NCI-H2029 treated with DMSO at 0.1 percent for 48 hours (cell line): ENCODE results near the gene SLC1A2.

Experiments
- DNase-seq: peaks from one replicate; lab custom pipeline; 2025; lab: John Stamatoyannopoulos, UW

SLC1A2 gene

GRCh38 chr11:35348898-35349687 is 70.3 kb downstream of the SLC1A2 start:
- DNase-seq = no peak

- no peak for DNase-seq
Measured at GRCh38 chr11:35347921-35348331, 71.4 kb downstream of the SLC1A2 start.

- DNase-seq = no peak
Measured at GRCh38 chr11:35347173-35347878, 72.0 kb downstream of the SLC1A2 start.

- no peak for DNase-seq
Measured at GRCh38 chr11:35346472-35347156, 72.7 kb downstream of the SLC1A2 start.

DNA sequence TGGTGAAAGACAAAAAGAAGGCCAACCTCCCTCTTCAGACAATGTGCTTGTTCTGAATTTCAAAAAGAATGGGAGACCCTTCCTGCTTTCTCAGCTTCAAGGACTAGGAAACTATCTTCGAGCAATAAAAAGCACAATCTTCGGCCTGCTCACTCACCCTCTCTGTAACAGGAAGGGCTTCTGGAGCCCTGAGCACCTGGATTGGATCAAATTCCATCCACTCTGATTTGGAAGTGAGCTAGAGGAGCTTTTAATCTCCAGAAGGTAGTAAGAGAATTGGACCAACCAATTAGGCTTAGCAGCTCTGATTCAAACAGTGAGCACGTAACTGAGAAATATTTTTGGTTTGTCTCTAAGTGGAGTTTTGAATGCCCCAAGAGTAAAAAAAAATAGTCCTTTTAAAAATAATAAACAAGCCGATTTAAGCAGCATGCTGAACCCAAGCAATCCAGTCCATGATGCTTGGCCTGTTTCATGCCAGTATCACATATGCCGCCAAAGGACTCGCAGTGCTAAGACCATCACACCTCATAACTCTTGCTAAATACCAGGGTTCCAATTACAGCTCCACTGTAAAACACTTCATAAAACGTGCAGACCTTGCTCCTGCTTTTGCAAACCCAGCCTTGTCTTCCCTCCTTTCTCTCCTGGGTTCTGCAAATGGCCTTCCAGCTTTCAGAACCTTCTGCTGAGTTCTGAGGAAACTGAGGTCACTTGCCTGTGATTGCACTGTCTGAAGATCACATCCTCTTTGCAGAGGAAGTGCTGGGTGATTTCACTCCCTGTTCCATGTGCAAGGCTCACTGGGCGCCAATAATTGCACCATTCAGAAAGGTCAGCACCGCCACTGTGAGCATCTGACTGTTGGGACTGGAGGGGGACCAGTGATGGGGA is 74.4 kb downstream of the SLC1A2 start:
- no peak for DNase-seq

DNA sequence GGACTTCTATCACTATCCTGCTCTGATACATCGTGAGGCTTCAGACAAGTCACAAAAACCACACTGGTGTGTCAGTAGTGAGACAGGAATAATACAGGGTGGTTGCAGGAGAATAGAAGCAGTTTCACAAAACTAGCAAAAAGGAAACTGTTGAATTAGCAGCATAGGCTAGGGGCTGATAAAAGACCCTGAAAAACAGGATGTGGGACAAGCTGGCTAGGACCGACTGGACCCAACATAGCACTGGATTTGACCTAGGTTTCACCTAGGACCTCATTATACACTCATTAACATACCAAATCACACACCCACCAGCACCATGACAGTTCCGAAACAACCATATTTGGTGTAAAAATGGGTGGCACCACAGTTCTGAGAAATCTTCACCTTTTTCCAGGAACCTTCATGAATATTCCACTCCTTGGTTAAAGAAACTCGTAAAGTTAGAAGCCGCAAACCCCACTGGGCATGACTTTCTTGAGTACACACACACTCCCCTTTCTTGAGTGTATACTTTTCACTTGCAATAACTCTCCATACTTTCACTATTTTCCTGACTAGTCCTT is 76.2 kb downstream of the SLC1A2 start:
- DNase-seq = no peak

DNA sequence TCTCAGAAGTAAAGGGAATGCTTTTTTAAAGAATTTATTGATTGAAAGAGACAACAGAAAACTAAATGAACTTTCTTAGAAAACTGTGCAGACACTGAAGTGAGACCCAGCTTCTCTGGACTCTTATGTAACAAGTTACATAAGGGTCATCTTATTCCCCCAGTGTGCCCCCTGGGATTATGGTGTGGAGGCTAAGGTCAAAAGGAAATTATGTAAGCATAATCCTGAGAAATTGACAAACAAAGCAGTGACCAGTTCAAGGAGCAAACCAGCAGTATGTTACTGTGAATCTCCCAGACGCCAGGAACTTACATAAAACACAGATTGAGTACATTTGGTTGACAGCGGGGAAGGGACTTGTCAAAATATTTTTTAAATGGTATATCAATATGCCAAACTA is 78.6 kb downstream of the SLC1A2 start:
- no peak for DNase-seq

GRCh38 chr11:35340071-35340470 is 79.3 kb downstream of the SLC1A2 start:
- no peak for DNase-seq

GRCh38 chr11:35338921-35339320 is 80.4 kb downstream of the SLC1A2 start:
- DNase-seq = no peak

- DNase-seq = no peak
Measured at GRCh38 chr11:35337914-35338305, 81.4 kb downstream of the SLC1A2 start.

- DNase-seq = no peak
Measured at GRCh38 chr11:35337136-35337913, 82.0 kb downstream of the SLC1A2 start.

DNA sequence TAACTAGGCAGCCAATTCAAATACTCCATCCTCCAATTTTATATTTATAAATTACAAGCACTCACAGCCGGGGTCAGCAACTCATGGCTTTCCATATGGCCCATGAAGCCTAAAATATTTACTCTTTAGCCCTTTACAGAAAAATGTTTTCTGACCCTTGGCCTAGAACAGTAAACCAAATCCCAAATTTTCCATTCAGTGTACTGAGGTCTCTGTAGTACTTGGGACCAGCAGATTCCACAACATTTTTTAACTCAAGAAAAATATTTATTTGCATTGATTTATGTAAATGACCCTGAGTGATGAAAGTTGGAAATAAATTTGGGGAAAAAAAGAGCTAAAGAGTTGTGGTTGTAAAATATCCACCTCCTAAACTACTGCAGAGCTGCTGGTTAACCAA is 82.6 kb downstream of the SLC1A2 start:
- no peak for DNase-seq

- no peak for DNase-seq
Measured at GRCh38 chr11:35335226-35335625, 84.1 kb downstream of the SLC1A2 start.

DNA sequence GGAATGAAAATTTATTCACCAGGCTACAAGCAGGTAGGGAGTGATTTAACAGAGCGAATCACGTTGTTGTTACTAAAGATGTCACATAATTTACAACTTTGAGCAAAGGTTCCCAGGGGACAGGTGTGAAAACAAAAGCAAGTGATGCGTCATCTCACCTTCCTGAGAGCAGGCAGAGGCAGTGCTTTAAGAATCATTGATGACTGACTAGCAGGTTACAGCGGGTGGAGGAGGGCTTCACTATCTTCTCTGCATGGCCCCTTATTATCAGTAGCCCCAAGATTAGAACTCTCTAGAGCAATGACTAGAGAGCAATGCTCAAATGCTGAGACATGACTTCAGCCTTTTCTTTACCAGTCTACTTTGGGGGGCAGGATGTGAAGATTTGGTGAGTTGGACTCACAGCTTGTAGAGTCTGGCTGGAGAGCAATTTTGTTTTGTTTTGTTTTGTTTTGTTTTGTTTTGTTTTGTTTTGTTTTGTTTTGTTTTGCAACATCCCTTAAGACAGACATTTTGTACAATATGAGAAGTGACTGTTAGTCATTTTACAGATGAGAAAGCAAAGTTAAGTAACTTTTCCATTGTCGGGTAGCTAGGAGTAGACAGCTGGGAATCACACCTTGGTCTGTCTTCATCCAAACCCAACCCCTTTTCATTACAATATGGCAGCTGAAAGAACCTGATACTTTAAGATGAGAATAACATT is 84.8 kb downstream of the SLC1A2 start:
- no peak for DNase-seq

- no peak for DNase-seq
Measured at GRCh38 chr11:35332524-35332923, 86.8 kb downstream of the SLC1A2 start.

GRCh38 chr11:35330931-35331330 is 88.4 kb downstream of the SLC1A2 start:
- no peak for DNase-seq

DNA sequence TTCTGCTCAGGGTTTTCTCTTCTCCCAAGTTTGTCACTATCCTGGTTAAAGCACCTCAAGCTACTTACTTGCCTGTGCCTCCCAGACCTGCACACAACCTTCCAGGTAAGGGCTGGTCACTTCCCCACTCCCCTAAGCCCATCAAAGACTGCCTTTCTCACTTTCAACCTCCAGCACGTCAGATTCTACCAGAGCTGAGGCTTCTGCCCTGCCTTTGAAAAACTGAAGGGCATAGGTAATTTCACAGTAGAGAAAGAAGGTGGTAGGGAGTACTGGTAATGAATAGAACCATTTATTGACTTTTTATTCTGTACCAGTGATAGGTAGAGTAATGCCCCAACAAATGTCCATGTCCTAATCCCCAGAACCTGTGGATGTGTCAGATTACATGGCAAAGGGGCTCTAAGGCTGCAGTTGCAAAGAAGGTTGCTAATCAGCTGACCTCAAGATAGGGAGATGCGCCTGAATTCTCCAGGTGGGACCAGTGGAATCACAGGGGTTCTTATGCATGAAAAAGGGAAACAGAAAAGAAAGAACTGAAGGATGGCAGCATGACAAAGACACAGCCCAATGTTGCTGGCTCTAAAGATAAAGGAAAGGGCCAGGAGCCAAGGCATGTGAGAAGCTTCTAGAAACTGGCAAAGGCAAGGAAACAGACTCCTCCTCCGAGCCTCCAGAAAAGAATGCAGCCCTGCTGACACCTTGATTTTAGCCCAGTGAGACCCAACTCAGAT is 89.0 kb downstream of the SLC1A2 start:
- no peak for DNase-seq

- no peak for DNase-seq
Measured at GRCh38 chr11:35327829-35328228, 91.5 kb downstream of the SLC1A2 start.

DNA sequence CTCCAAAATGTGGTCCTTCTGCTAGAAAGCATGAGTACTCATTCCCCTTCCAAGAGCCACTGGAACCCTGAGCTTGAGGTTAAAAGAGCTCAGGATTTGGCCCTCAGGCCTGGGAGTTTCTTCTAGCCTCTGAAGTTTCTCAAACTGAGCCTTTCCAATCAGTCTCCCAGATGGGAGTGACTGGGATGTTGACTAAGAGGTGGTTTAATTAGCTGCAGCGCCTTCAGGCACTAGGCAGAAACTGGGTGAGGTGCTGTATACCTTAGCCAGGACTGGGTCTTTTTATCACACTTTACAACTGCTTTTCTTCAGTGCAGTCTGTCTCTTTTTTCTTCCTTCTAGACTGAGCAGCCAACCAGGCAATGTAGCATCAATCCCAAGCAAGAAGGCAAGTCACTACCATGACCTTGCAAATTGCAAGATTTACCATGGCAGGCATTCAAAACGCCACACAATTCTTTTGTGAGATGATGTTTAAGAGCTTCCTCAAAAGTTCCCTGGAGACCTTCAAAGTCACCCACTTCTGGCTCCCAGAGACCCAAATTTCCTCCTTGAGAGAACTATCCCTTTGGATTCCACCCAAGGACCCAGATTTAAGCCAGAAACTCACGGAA is 93.0 kb downstream of the SLC1A2 start:
- no peak for DNase-seq
